GM19351 (cell line): ENCODE data around the gene SPATA31D1.

ENCODE experiments used
- ATAC-seq: cut with Tn5 transposase; IDR thresholded peaks from one replicate; pipeline ENCODE4 v1.9.1; 2021; ENCODE audit warnings: mild to moderate bottlenecking, moderate library complexity; ENCODE audit not compliant: unreplicated experiment

The SPATA31D1 gene

DNA sequence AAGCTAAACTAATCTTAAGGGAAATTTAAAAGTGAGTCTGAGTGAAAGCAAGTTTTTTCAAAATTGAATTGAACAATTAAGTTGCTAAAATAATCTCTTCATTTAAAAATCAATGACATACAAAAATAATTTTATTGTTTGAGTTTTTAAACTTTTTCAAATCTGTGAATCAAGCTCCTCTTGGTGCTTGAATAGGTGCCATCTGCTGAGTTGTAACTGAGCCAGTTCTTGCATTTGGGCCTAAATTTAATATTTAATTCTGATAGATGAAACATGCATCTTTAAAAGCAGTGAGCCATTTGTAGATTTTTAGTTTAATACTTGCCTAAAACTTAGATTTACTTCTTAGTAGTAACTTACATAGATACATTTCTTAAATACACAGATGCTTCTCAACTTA is 31.8 kb downstream of the SPATA31D1 start:
- ATAC-seq = no peak

DNA sequence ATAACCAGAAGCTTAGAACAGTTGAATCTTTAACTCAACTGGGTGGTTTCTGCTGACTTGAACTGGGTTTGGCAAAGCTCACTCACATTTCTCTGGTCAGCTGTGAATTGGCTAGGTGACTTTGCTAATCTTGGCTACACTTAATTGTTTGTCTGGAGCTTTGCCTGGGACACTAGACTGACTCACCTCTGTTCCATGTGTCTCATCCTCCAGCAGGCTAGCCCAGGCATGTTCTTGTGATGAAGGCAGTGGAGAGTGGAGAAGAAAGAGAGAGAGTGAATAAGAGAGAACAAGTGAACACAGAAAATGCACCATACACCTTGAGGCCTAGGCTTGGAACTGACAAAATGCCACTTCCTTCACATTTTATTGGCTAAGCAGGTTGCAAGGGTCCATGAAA is 32.6 kb downstream of the SPATA31D1 start:
- ATAC-seq = no peak

DNA sequence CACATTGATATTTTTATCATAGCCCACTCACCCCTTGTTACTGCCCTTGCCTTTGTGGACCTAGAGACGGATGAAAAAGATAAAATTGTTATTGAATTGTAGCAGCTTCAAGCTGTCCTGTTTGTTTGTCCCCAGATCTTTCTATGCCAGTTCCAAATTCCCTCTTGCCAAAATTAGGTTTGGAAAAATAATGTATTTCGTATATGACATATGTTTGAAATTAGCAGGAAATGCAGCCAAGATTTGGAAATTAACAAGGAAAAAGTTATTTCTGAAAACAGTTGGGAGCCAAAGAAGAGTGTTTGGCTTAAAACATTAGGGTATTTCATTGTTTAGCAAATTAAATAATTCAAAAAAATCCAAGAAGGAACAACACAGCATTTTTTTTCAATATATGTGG is 33.5 kb downstream of the SPATA31D1 start:
- ATAC-seq = no peak

DNA sequence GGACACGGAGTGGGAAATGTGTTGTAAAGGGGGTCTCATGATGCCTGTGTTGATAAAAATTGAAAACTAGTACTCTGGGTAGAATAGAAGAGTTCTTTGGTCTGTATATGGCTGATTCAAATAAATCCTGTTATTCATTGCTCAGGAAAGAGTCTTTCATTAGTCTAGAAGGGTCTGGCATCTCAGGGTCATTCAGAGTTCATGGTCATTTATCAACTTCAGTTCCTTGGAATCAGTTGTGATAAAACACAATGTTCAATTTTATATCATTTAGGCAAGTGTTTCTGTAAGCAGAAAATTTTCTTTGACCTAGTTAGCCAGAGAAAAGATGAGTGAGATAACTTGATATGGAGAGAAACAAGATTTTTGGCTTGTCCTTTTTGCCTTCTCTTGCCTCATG is 36.3 kb downstream of the SPATA31D1 start:
- no peak for ATAC-seq

DNA sequence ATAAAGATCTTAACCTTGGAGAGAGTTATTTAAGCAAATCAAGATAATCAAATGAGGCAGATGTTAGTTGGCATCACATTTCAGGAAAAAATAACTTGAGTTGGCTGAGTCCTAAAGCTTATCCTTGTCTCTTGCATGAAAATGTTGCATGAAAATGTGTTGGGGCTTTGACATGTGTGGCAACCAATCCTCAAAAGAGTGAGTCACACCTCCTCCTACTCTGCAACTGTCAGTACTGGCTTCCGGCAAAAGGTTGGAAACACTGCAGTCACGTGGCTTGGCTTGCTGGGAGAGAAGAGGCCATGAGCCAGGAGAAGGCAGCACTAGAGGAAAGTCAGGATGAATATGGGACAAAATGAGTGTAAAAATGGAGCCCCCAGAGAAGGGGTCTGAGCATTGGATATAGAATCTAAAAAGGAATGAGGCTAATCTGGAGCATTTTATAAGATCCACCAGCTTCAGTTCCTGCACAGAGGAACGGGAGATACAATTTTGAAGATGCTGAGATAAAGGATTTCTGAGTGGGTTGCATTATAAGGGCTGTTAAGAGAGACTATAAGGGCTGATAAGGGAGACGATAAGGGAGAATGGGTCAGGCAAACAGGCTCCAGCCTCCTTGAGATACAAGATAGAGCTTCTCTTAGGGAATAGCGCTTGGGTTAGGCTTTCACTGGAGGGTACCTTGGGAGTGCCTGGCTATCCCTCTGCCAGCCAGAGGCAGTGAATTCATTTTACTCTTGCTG is 43.1 kb downstream of the SPATA31D1 start:
- no peak for ATAC-seq

DNA sequence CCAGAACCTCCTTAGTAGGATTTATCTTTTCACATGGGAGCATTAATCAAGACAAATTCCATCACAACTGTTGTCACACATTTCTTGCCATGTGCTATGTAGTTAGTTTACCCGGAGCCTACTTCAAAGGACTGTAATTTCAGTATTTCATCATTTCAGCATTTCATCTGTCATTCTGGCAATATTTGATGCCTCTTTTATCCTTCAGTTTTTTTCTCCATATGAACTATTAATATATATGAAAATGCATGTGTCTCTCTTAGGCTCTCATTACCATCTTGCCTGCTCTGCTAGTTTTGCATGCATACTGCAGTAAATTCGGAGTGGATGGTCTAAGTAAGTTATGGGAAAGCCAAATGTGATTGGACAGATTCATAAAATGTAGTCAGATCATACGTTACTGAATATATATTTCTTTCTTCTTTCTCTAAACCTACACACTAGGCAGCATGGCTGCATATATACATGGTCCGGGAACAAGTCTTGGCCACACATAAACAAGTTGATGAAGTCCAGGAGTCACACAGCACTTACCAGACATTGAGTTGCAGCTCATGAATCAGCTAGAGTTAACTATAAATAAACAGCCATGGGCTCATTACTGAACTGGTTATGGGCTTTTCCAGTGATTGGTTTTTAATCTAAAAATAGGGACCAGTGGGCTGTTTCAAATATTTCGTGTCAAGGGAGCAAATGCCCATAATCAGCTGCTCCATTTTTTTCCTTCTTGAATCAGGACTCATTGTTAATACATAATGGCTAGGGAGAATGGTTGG is 46.6 kb downstream of the SPATA31D1 start:
- ATAC-seq = no peak

DNA sequence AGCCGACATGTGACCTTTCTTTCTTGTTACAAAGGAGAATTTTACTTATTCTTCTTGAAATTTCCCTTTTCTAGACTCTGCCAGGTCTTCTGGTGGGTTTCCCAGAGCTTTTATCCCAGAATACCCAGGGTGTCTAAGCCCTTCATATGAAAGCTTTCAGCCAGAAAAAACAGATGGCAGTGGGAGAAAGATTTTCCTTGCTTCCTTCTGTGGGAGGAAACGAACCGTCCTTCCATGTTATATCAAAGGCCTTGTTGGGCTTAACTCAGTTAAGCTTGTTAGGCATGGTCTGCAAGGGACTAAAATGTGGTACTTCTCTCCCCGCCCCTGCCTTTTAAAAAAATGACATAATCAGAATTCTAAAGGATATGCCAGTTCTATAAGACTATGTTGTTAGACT is 47.5 kb downstream of the SPATA31D1 start:
- ATAC-seq = no peak

DNA sequence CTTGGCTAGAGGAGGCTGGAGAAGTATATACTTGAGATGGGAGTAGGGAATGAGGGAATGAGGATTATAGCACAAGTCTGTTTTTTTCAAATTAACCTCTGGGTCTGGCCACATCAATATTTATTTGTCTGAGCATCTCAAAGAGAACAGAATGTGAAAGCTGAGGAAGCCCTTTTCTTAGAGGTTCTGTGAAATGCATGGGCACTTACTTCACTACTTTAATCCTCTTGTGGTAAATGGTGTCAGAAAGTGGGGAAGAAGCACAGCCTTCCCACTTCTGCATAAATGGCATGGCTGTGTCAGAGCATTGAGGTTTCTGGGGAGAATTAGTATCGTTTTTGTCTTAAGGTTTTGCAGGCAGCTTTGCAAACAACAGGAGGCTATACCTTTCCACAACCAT is 48.6 kb downstream of the SPATA31D1 start:
- no peak for ATAC-seq

DNA sequence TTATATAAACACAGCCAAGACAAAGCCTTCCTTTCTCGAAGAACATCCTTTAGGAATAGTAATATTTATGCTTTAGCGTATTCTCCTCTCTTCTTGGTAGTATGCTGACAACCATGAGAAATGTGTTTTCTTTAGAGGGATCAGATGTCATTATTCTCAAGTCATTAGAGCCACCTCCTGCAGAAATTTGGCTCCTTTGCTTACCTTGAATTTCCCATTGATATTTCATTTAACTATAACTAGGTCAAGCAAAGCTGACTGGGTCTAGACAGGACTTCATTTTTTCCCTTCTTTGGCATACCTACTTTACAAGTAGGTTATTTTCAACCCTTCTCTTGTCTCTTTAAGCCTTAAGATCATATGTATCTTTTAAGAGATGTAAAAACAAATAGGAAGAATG is 50.3 kb downstream of the SPATA31D1 start:
- ATAC-seq = no peak
